ENCODE data around the gene SIRT6. TPM values are rescaled to one million over a fixed set of nuclear protein-coding genes. Genes with fewer than 3 reads are reported as not detected.

Gene SIRT6
- total RNA-seq, 4 donors from 2014 or later: 15.0 to 29.6 (median 21.0) TPM

GRCh38 chr19:4181053-4181508 is 1.3 kb downstream of the SIRT6 start:
- TF ChIP-seq CTCF (IDR thresholded peaks at IDR 0.05): no peak
- DNase-seq (ENCODE audit: low spot score) (no peak), ATAC-seq (ENCODE audit: low FRiP score) (no peak)

- DNase-seq (ENCODE audit: low spot score): no peak
- TF ChIP-seq CTCF (IDR thresholded peaks at IDR 0.05): no peak
- ATAC-seq (ENCODE audit: low FRiP score): no peak
These were observed 3.4 kb downstream of the SIRT6 start for GRCh38 chr19:4178990-4179389.

- DNase-seq (ENCODE audit: low spot score) (no peak), ATAC-seq (ENCODE audit: low FRiP score) (no peak)
- TF ChIP-seq CTCF (IDR thresholded peaks at IDR 0.05): no peak
These were observed 5.2 kb downstream of the SIRT6 start for GRCh38 chr19:4177146-4177545.

- no peak for DNase-seq (ENCODE audit: low spot score)
- no peak for TF ChIP-seq CTCF (IDR thresholded peaks at IDR 0.05)
- ATAC-seq (ENCODE audit: low FRiP score): no peak
These were observed 6.8 kb downstream of the SIRT6 start for GRCh38 chr19:4175669-4175931.

- DNase-seq (ENCODE audit: low spot score) (no peak), ATAC-seq (ENCODE audit: low FRiP score) (no peak)
- no peak for TF ChIP-seq CTCF (IDR thresholded peaks at IDR 0.05)
These were observed 7.3 kb downstream of the SIRT6 start for GRCh38 chr19:4174895-4175668.

- ATAC-seq (ENCODE audit: low FRiP score): no peak
- TF ChIP-seq CTCF (IDR thresholded peaks at IDR 0.05): no peak
- no peak for DNase-seq (ENCODE audit: low spot score)
These were observed 8.0 kb downstream of the SIRT6 start for GRCh38 chr19:4174213-4174894.
